Measurements from ENCODE around the gene VPS29.

- TF ChIP-seq CTCF (IDR thresholded peaks at IDR 0.05; ENCODE audit: insufficient read depth, low read depth, low read length) (no peak), EZH2 (IDR thresholded peaks at IDR 0.05; ENCODE audit: insufficient read depth, low read length) (no peak)
Observed at GRCh38 chr12:110531741-110532333, 29.9 kb upstream of the VPS29 start.

Measured in astrocyte (in vitro differentiated cells and primary cell).